Right ventricle myocardium inferior (tissue), 1 donor: Measurements from ENCODE around the gene NDUFC2. TPM values are rescaled to one million over a fixed set of nuclear protein-coding genes. Genes with fewer than 3 reads are reported as not detected.
"Not testable (repeated sequence)": the region's sequence is repeated elsewhere in the genome, so short reads cannot be mapped to it uniquely, and the experiment has no call there.

ENCODE experiments used
- ATAC-seq: fragments of 200-7000 bp; cut with Tn5 transposase; one replicate; pipeline ENCODE4 v1.9.1; 2020; ENCODE audit warnings: mild to moderate bottlenecking, moderate library complexity
- DNase-seq: peaks from one replicate; pipeline ENCODE4 v3.0.0; 2021; ENCODE audit errors: missing footprints
- intact Hi-C: fragments of 100-400 bp; cut with DNase I; formaldehyde crosslinking; loops from one replicate; pipeline ENCODE4 v1.11.0; 2022
- long read RNA-seq: library from polyadenylated mRNA; unstranded; transcript quantifications from one replicate; pipeline ENCODE4 v2.0.0, GENCODE V29; 2021
- total RNA-seq: library from RNA; stranded (reverse); fragmentation: NEBNext Ultra II Directional; extraction: Animal tissue kit (Norgen Biotek cat#: 25700); gene quantifications from one replicate; pipeline ENCODE4 v1.2.1, GENCODE V29; 2021
- donor health status: DM: no; HTN: yes; CAD: no; lungs with severe emphysema.

The NDUFC2 gene
- 337 TPM for total RNA-seq
- long read RNA-seq, transcript NDUFC2-201 (3 exons, 2,518 nt) = major isoform, 114 of 115 reads
- long read RNA-seq, partial matches to known transcripts = 0 of 115 reads
- long read RNA-seq, other reads (novel, unspliced or antisense) = 1 of 115 reads

DNA sequence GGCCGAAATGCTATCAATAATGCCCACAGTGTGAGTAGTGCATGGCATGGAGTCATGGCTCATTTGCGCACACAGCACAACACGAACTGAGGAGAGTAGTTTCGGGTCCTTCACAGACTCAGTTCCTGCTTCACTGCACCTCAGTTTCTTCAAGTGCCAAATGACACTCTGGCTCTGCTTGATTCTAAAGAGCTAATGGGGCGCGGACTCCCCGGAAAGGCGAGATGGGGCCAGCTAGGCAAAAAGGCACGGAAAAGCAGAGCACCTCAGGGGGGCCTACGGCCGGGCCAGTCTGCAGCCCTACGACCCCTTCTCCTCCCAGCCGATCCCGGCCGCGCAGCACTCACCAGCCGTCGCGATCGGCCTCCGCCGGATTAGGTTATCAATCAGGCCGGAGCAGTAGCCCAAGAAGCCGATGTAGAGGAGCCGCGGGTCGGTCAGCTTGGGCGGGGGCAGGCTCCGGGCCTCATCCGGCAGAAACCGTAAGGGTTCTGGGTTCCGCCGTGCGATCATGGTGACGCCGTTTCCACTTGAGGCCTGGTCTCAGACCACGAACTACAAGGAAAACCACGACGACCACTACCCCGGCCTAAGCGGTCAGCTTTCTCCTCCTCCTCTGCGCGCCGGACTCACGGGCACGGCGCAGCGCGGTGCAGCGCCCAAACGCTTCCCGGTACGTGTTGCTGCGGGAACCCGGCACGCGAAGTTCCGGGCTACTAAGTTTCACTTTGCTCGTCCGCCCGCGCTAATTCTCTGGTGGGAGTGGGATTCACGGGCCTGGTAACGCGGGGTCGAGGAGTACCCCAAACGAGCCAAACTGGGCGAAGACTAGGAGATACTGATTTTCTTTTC lies at the start of gene NDUFC2:
Gene NDUFC2, minus strand, starts transcription at position 631 of the 852 bp plus-strand sequence. Its CDS starts 118 bp downstream, at position 513.
- peak; percentile 91 for DNase-seq
- intact Hi-C loops = loop anchor here (1.0 to 5.0 kb wide), 3 partner anchors 58 to 108 kb away; partner anchors contain the start of genes ALG8, INTS4, KCTD21 and USP35
- peak; percentile 92 for ATAC-seq

DNA sequence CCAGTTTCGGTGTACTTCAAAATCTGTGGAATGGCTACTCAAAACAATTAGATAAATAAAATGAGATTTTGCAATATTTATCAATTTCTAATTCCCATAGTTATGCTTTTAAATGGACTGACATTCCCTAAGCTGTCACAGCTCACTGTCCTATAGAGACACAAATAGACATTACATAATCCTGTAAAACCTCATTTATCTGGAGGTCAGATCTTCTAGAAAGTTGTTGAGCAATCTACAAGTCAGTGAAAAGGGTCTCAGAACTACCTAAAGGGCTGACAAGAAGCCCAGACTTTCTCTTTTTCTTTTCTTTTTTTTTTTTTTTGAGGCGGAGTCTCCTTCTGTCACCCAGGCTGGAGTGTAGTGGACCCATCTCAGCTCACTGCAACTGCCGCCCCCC lies 47.7 kb upstream of the NDUFC2 start:
- intact Hi-C loops = no loop called here
- no peak for ATAC-seq

DNA sequence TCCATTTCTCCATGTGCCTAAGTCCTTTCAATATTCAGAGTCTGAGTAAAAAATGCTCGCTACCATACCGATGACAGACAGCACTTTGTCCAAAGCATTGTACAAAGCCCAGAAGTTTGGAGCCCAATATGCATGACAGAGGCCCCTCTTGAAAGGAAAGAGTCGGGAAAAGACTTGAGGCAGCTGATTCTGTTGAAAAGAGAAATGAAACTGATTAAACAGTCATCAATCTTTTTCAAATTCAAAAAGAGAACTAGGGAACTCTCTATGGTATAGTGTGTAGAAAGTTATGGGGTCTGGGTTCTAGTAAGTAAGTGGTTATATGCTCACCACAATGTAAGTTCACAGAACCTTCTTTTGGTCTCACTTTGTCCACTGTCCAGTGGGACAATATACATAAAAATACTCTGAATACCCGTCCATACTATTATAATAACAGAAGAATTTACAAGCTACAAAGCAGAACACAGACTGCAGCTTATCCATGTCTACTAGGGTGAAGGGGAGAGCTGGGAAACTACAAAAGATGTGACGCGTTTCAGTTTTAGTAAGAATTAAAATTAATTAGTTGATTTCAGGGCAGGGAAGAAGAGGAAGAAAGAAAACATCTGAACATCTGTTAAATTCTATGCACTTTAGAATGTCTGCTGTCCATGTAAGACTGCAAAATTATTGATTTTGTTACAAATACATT lies 33.1 kb upstream of the NDUFC2 start:
- intact Hi-C loops = no loop called here
- DNase-seq = no peak
- ATAC-seq = no peak

More for the DNA sequence above, 47.7 kb upstream of the NDUFC2 start:
- no peak for DNase-seq

DNA sequence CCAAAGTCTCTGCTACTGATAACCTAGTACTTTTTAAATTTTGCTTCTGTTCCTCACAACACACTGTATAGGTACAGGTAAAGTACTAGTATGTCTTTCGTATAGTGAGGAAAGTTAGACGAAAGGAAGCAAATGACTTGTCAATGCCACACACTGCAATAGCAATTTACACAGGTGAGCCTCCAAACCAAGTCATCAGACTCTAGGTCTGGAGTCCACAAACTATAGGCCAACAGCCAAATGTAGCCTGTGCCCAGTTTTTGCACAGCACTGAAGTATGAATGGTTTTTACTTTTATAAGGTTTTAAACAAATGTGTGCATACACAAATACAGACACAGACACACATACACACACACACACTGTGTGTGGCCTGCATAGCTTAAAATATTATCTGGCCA lies 31.6 kb upstream of the NDUFC2 start:
- intact Hi-C loops = no loop called here
- ATAC-seq (no peak), DNase-seq (no peak)

DNA sequence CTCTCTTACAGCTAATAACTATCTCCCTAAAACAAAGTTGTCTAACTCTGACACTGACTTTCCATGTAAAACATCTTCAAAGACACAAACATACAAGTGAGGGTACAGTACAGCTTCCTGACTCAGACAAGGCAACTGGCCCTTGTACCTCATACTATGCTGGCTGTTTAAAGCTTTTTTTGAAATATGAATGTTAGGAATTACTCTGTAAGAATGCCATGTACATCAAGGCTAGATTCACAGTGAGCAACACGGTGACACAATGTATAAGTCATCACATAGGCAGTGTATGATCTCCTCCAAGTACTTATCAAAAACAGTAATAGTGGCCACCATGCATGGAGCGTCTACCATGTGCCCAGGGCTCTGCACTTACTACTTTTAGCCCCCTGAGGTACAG lies 31.2 kb upstream of the NDUFC2 start:
- intact Hi-C loops = no loop called here
- ATAC-seq (no peak), DNase-seq (no peak)

DNA sequence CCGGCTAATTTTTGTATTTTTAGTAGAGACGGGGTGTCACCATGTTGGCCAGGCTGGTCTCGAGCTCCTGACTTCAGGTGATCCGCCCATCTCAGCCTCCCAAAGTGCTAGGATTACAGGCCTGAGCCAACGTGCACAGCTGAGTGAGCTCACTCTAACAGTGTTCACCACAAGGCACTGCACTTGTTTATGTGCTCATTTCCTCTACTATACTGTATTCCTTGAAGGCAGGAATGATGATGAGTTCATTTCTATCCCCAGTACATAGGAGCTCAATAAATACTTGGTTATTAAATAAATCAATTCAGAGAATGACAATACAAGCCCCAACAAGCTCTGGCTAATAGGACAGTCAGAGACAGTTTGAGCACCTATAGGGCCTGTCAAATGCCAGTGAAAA lies 30.7 kb upstream of the NDUFC2 start:
- no peak for DNase-seq
- no peak for ATAC-seq
- intact Hi-C loops = no loop called here

DNA sequence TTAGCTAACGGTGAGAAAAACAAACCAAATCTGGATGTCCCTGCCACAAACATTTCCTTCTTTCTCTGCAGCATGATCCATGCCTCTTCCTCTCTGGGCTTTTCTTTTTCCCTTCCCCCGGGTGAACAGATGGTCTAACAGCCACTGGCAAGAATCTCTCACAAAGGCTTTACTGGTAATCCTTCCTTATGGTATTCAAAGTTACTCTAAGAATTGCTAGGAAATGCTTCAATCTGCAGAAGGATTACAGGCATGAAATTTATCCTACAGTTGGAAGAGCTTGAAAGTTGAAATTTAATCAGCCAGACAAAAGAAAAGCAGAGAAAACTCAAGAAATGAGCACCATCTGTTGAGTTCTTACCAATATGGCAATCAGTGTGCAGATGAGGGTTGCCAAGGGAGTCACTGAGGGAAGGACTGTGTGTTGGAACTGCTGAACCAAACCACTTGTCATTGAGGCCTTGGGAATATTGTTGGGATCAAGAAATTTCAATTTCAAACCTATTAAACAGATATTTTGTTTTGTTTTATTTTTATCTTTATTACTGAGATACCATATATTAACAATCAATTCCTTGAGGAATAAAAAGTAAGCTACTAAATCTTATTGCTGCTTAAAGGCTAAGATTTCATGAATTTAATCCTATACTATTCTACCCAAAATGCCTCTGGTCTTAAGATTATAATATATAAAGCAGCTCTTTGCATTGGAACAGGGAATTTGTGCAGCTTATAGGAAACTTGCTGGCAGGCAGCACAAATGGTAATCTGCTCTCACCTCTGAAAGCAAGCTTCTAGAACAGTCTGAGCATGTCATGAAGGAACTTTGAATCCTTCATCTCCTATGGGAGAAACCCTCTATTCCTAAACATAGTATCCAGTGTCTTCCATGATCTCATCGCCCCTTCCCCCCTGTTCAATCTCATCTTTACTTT lies 29.7 kb upstream of the NDUFC2 start:
- intact Hi-C loops = no loop called here
- DNase-seq (no peak), ATAC-seq (no peak)

DNA sequence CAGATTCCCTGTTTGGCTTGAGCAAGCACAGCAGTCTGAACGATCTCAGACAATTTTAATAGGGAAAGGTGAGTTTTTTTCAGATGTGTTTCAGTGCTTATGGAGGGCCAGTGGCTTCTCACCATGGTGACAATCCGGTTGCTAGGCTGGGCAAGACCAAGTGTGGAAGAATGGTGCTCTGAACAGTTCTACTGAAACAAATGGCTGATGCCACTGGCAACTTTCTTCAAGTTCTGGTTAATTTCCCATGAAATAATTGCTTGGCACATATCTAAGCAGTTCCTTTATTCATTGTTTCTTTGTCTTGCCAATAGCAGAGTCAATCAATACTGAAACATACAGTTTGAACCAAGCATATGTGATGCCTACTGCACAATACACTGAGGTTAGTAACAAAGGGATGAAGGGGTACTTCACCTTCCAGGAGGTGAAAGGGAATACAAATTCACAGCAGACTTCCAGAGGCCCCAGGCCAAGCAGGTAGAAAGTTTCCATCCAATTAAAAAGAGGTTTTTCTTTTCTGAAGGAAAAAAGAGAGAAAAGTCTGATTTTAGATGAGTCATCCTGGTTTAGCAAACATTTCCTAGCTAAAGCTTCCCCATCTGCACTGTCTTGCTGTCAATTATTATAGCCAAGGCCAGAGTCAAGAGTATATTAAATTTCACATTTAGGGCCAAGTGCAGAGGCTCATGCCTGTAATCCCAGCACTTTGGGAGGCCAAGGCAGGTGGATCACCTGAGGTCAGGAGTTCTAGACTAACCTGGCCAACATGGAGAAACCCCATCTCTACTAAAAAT lies 21.2 kb upstream of the NDUFC2 start:
- DNase-seq (no peak), ATAC-seq (no peak)
- intact Hi-C loops = no loop called here

DNA sequence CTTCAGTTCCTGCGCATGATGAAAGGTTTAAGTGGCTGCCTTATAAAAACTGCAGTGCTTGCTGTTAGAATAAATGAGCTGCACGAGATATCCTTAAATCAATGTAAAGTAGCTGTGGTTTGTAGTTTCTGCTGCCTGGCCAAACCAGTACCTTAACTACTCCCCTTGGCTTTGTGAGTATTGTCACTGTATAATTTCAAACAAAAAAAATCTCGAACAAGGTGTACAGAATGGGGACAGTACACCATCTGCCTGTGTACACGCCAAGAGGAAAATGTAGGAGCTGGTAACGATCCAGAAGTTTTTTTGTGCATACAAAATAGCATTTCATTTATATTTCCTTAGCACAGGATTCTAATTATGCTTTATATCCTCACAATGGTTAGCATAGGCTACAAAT lies 20.6 kb upstream of the NDUFC2 start:
- DNase-seq = no peak
- intact Hi-C loops = no loop called here
- ATAC-seq = no peak

DNA sequence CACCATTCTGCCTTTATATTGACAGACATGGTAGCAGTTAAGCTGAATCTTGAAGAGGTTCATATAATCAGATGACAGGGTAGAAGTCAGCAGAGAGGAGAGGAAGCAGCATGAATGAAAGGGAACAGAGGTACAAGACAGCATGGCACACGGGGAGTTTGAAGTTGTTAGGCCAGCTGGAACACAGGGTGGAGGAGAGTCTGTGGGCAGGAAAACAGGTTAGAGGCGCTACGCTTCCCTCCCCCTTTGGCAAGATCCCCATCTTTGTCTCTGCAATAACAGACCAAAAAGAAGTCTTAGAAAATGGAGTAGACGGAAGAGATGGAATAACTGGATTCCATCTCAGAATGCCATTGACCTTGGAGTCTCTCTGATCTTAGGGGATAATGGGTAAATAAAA lies 20.0 kb upstream of the NDUFC2 start:
- intact Hi-C loops = no loop called here
- DNase-seq (no peak), ATAC-seq (no peak)

DNA sequence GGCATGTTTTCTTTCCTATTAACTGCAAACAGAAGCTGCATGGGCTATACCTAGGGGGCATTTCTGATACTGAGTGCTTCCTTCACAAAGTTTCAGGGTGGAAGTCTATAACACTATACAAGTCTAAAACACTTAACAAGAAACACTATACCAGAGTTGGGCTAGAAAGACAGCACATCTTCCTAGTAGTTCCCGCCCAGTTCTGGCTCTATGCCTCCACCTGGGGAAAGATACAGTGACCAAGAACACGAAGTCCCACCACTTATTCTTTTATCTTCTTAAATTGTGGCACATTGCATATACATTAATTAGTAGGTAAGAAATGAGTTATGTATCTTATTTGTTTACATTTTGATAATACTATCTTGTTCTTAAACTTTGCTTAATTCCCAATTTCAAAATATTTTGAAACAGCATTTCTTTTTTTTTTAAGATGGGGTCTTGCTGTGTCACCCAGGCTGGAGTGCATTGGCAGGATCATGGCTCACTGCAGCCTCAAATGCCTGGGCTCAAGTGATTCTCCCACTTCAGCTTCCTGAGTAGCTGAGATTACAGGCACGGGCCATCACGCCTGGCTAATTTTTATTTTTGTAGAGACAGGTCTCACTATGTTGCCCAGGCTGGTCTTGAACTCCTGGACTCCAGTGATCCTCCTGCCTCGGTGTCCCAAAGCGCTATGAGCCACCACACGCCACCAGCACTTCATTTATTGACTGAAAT lies 18.2 kb upstream of the NDUFC2 start:
- DNase-seq (no peak), ATAC-seq (no peak)
- intact Hi-C loops = no loop called here

DNA sequence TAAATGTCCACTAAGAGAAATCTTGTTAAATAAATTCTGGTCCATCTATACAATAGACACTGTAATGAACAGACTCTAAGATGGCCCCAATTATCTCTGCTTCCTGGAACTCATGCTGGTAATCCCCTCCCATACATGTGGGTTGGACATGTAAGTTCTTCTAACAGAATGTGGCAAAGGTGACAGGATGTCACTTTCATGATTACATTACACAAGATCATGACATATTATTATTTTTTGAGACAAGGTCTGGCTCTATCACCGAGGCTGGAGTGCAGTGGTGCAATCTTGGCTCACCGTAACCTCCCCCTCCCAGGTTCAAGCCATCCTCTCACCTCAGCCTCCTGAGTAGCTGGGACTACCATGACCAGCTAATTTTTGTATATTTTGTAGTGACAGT lies 14.6 kb upstream of the NDUFC2 start:
- ATAC-seq (no peak), DNase-seq (no peak)
- intact Hi-C loops = no loop called here

DNA sequence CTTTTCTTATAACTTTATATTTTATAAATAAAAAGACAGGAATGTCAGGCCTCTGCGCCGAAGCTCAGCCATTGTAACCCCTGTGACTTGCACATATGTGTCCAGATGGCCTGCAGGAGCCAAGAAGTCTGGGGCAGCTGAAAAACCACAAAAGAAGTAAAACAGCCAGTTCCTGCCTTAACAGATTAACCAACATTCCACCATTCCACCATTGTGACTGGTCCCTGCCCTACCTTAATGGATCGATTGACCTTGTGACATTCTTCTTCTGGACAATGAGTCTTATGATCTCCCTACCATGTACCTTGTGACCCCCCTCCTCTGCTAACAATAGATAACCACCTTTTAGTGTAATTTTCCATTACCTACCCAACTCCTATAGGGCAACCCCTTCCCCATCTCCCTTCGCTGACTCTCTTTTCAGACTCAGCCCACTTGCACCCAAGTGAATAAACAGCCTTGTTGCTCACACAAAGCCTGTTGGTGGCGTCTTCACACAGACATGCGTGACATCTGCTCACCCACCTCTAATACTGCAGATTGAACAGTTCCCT lies 6.9 kb upstream of the NDUFC2 start:
- ATAC-seq, intact Hi-C loops, DNase-seq: not testable (repeated sequence)

DNA sequence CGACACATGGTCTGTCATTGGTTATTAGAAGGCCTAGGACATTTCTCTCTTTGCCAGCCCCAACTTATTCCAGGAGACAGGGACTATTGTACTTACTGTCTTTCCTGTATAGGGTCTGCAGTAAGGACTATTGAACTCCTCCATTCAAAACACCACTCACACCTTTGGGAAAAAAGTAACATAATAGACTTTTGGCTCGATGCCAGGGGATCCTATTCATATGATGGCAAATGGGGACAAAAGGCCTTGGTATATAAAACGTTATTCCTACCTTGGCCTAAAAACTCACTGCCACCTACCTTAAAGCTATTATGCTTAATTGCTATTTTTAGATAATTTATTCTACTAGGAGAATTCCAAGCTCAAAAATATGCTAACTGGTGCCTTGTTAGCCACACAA lies 6.3 kb upstream of the NDUFC2 start:
- DNase-seq = no peak
- ATAC-seq = no peak
- intact Hi-C loops = no loop called here

DNA sequence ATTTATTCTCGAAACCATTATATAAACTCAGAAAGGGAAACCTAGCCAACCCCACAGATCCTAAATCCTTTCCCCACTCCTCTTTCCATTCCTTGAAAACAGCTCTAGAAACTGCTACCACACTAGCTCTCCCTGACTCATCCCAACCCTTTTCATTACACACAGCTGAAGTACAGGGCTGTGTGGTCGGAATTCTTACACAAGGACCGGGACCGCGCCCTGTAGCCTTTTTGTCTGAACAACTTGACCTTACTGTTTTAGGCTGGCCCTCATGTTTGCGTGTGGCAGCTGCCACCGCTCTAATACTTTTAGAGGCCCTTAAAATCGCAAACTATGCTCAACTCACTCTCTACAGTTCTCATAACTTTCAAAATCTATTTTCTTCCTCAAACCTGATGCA lies 4.8 kb upstream of the NDUFC2 start:
- ATAC-seq, DNase-seq: not testable (repeated sequence)
- intact Hi-C loops = loop anchor here (5.0 kb wide), 2 partner anchors 53 to 103 kb away; partner anchors contain the start of genes ALG8, KCTD21 and USP35

DNA sequence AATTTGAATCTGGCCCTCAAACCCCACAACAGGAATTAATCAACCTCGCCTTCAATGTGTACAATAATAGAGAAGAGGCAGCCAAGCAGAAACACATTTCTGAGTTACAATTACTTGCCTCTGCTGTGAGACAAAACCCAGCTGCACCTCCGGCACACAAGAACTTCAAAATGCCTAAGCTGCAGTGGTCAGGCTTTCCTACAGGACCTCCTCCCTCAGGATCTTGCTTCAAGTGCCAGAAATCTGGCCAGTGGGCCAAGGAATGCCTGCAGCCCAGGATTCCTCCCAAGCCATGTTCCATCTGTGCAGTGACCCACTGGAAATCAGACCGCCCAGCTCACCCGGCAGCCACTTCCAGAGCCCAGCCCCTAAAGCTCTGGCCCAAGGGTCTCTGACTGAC lies 3.4 kb upstream of the NDUFC2 start:
- intact Hi-C loops = loop anchor here (5.0 kb wide), 2 partner anchors 54 to 104 kb away; partner anchors contain the start of genes ALG8, KCTD21 and USP35
- no peak for DNase-seq
- ATAC-seq = no peak

DNA sequence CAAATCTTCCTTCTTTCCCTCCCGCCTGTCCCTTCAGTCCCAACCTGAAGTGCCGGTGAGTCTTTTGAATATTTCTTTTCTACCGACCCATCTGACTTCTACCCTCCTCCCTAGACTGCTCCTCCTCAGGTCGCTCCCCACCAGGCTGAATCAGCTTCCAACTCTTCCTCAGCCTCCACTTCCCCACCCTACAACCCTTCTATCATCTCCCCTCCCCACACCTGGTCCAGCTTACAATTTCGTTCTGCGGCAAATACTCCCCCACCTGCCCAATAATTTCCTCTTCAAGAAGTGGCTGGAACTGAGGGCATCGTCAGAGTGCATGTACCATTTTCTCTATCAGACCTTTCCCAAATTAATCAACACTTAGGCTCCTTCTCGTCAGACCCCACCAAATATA lies 2.5 kb upstream of the NDUFC2 start:
- DNase-seq = no peak
- intact Hi-C loops = loop anchor here (5.0 kb wide), 2 partner anchors 55 to 105 kb away; partner anchors contain the start of genes ALG8, KCTD21 and USP35
- ATAC-seq = no peak
